GM19099 (cell line): ENCODE measurements around the gene CST9.

Source experiments
- POLR2A ChIP-seq: IDR thresholded peaks from 3 replicates; pipeline ENCODE4 v1.6.1; 2011; ENCODE audit warnings: low read depth; ENCODE audit not compliant: insufficient read length; ENCODE audit errors: extremely low read depth

The CST9 gene

DNA sequence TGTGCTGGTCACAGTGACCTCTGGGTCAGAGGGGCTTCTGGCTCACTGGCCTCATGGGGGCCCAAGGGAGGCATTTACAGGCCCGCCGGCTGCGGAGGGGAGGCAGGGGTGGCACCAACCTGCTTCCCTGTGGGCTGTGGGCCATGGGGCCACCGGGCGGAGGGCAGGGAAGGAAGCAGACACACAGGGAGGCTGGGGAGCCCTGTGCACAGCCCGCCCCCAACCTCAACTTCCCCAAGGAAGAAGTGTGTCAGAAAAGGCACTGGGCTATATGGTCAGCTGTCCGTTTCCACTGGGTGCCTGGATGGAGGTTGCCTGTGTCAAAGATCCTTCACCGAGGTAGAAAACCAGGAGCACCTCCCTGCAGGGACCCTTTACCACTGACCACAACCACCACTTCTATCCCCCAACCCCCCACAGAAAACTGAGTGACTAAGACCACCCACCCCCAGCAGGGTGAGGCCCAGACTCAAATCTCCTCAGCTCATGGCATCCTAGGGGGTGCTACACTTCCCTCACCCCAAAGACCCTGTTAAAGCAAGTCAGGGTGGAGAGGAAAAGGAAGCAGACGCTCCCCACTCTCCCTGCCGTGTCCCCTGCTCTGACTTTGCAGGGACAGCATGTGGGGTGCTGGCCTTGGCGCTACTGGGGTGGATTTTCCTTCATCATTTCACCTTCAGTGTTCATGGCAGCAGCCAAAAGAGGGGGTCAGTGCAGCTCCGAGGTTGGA, 26.4 kb upstream of the CST9 start:
- no peak for TF ChIP-seq POLR2A

- no peak for TF ChIP-seq POLR2A
Observed at GRCh38 chr20:23631226-23631822, 25.6 kb upstream of the CST9 start.

DNA sequence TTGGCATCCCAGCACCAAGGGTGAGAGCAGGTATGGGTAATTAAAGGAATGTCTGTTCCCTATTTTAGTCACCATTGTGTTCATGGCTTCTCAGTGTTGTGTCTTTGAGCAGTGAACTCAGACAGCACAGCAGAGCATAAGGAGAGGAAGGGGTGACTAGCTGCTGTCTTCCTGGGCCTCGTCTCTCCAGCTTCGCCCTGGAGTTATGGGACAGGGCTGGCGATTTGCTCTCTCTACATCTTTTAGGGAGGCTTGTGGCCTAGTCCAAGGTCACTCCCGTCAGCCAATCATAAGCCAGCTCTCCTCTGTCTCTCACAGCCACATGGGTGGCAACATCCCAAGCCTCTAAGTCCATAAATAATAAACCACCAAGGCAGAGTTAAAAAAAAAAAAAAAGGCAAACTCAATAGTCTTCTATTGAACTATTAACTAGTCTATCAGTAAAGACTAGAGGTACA, 24.7 kb upstream of the CST9 start:
- TF ChIP-seq POLR2A: no peak

DNA sequence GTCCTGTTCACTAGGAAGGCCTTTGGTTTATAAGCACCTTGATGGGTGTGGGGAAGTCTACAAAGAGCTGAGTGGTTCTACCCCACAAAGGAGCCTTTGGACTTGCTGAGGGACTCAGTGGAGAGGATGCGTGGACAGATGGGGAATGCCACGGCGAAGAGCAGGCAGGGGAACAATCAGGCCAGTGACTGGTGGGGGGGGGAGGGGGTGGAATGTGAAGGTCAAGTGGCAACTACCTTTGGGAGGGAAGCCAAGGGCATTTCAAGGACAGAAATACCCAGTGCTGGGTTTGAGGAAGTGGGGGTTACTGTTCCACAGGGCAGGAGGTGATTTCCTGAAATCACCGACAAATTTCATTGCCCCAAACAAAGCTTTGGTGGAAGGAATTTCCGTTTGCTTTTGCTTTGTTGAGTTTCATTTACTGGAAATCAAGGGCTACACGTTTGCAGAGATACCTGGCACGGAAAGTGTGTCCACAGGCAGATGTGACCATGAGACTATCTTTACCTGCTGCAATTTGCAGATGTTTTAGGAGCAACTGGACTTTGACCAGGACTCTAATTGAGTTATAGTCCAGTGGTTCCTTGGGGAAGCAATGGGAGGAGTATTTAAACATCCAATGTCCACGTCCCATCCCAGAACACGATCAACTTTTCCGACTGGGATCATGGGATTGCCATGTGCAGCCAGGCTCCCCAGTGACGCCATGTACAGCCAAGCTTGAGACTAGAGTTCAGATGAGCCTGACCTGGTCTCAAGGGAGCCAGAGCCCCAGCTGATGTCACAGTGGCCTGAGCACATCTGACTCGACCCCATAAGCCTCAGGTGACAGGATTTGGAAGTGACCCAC, 24.1 kb upstream of the CST9 start:
- TF ChIP-seq POLR2A: no peak

- TF ChIP-seq POLR2A: no peak
Observed at GRCh38 chr20:23629017-23629541, 23.4 kb upstream of the CST9 start.

DNA sequence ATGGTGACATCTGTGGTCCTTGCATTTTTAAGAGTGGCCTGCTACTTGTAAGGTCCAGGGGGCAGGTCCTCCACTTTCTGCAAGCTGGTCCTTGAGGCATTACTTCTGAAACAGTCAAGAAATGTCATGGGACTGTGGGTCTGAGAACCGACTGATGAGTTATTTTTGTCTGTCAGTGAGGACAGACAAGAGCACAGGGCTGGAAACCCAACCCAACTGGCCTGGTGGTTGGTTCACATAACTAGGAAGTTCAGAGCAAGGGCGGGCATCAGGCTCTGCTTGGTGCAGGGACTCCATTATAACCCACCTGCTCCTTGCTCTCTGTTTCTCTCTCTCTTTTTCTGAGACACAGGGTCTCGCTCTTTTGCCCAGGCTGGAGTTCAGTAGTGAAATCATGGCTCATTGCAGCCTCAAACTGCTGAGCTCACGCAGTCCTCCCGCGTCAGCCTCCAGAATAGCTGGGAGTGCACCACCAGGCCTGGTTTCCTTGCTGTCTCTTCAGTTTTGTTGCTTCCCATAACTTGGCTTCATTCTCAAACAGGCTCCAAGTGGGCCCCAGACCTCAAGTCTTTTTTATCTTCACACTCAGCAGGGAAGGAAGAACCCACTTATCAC, 22.8 kb upstream of the CST9 start:
- no peak for TF ChIP-seq POLR2A

GRCh38 chr20:23627501-23627900, 21.8 kb upstream of the CST9 start:
- TF ChIP-seq POLR2A: no peak

- no peak for TF ChIP-seq POLR2A
Observed at GRCh38 chr20:23626040-23626620, 20.4 kb upstream of the CST9 start.

DNA sequence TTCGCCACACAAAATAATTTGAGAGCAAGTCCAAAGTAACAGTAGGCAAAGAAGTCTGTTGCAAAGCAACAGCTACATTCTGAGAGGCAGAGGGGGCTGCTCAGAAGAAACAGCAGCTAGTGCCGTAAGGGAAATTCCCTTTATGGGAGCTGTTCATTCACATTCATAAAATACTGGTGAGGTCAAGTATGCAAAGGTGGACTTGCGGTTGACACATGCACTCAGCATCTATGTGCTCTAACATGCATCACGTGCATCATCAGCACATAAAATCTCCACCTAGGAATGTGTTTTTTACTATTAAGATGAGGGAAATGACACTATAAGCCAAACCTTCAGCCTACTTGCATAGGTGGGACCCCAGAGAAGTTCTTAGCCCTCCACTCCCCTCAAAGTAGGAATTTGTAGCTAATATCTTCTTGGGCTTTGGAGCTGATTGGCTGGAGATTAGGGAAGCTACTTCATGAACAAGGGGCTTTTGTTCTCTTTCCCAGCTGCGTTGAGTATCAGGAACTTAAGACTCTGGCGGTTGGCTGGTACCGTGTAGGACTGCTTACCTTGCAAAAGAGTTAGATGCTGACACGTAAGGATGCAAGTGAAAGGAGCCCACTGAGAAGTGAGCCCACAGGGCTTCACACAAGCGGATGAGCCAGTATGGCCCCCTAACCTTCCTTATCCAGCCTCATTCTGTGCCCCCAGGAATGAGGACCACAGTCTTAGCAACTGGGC, 19.7 kb upstream of the CST9 start:
- TF ChIP-seq POLR2A: no peak

DNA sequence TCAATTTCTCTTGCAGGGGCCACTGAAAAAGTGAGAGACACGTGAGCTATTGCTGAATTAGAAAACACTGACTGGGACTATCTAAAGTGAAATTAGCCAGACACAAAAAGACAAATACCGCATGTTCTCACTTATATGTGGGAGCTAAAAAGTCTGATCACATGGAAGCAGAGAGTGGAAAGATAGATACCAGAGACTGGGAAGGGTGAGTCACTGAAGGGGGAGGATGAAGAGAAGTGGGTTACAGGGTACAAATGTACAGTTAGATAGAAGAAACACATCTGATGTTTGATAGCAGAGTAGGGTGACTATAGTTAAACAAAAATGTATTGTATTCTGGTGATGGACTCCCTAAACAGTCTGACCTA, 18.6 kb upstream of the CST9 start:
- no peak for TF ChIP-seq POLR2A

DNA sequence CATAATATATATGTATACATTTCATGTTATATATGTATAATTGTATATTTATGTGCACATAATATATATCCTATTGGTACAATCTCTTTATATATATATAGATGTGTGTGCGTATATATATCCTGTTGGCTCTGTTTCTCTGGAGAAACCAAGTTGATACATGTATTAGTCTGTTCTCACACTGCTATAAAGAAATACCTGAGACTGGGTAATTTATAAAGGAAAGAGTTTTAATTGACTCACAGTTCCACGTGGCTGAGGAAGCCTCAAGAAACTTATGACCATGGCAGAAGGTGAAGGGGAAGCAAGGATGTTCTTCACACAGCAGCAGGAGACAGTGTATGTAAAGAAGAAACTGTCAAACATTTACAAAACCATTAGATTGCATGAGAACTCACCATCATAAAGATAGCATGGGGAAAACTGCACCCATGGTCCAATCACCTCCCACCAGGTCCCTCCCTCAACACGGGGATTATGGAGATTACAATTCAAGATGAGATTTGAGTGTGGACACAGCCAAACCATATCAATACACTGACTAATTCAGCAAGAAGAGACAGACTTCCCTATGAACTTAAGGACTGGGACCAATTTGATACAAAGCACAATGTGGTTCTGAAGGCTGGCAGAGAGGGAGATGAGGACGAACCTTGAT, 18.1 kb upstream of the CST9 start:
- no peak for TF ChIP-seq POLR2A

- no peak for TF ChIP-seq POLR2A
Observed at GRCh38 chr20:23622839-23623343, 17.2 kb upstream of the CST9 start.

GRCh38 chr20:23614163-23614562, 8.4 kb upstream of the CST9 start:
- TF ChIP-seq POLR2A: no peak
